Activated naive CD4-positive, alpha-beta T cell treated with Interleukin-2 at 50 U/mL for 16 hours (primary cell): ENCODE data around the gene MRPS26.
A peak's percentile ranks its signal among the peaks of the same experiment; 100 is the strongest.
"Not testable (repeated sequence)": the region's sequence is repeated elsewhere in the genome, so short reads cannot be mapped to it uniquely, and the experiment has no call there.

Experiments
- DNase-seq: peaks from one replicate; pipeline ENCODE4 v3.0.0-alpha.2; 2020

Gene MRPS26

DNA sequence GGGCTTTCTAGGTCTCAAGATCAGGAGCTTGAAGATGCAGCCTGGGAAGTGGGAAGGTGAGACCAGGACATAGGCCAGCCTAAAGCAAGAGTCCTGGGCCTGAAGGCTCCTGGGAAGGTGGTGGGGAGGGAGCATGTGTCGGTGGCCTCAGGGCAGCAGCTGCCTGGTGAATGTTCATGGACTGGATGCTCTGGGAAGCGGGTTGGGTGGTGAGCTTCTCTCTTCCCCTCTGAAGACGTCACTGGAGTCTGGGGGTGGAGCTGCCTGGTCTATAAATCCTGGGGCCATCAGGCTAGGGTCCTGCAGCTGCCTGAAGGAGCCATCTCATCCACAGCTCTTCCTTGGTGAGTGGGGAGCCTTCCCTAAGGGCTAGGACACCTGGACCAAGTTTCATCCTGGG, 2.5 kb upstream of the MRPS26 start, which contains the start of gene GNRH2:
Gene GNRH2 (plus strand): TSS at position 301 of the 400 bp plus-strand sequence. CDS start 793 bp downstream, outside the sequence.
- no peak for DNase-seq

DNA sequence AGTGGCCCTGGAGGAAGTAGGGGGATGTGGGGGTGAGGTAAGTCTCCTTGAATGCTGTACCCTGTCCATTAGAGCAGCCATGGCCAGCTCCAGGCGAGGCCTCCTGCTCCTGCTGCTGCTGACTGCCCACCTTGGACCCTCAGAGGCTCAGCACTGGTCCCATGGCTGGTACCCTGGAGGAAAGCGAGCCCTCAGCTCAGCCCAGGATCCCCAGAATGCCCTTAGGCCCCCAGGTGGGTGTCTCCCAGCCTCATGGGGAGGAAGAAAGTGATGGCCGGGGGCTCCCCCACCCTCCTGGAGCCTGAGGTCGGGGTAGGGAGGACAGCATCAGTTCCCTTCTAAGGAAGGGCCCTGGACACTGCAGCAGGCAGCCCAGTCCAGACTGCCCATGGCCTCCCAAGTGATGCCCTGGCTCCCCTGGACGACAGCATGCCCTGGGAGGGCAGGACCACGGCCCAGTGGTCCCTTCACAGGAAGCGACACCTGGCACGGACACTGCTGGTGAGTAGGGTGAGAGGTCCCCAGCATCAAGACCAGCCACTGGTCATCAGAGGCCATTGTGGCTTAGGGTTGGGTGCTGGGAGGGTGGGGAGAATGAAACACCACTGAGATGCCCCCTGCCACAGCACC, 1.4 kb upstream of the MRPS26 start:
- DNase-seq: no peak

- DNase-seq: peak; percentile 60
Measured at GRCh38 chr20:3045042-3045815, 623 bp upstream of the MRPS26 start.

DNA sequence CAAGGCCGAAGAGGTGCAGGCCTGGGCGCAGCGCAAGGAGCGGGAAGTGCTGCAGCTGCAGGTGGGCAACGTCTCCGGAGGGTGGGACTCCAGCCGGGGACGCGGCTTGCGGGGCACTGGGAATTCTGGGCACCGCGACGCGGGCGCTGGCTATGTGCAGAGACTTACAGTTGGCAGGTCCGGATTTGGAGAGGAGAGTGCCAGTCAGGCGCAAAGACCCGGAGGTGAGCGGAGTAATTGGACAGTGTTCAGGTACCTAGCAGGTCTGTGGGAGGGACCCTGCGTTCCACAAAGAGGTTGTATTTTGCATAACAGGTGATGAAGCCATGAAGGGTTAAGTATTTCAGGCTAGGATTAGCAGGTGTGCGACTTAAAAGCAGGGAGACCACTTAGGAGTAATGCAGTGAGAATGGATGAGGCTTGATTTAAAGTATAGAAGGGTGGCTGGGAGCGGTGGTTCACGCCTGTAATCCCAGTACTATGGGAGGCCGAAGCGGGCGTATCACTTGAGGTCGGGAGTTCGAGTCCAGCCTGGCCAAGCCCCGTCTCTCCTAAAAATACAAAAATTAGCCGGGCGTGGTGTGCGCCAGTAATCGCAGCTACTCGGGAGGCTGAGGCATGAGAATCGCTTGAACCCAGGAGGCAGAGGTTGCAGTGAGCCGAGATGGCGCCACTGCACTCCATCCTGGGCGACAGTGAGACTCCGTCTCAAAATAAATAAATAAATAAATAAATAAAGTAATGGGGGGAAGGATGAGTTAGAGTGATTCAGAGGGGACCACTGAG, 1.0 kb downstream of the MRPS26 start:
- no peak for DNase-seq

GRCh38 chr20:3047486-3048419, 1.9 kb downstream of the MRPS26 start:
- DNase-seq: no peak

DNA sequence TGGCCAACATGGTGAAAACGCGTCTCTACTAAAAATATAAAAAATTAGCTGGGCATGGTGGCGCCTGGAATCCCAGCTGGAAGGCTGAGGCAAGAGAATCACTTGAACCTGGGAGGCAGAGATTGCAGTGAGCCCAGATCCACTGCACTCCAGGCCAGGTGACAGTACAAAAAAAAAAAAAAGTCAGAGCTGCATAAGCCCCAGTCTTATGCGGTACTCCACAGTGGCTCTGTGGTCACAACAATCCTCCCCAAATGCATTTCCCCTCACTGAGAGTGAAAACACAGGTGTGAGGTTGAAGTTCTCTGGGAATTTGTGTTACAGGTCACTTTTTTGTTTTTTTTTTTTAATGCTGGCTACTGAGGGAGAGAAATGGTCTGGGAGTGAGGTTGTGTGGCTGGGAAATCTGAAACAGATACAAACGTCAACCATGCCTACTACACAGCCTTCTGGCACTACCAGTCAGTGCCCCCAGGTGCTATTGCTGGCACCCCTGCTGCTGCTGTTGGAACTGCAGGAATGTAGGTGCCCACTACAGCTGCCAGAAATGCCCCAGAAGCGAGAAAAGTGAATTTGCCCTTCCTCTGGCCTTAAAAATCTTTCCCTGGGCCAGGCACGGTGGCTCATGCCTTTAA, 5.7 kb downstream of the MRPS26 start:
- no peak for DNase-seq

GRCh38 chr20:3059489-3059888, 13.6 kb downstream of the MRPS26 start:
- DNase-seq: no peak

DNA sequence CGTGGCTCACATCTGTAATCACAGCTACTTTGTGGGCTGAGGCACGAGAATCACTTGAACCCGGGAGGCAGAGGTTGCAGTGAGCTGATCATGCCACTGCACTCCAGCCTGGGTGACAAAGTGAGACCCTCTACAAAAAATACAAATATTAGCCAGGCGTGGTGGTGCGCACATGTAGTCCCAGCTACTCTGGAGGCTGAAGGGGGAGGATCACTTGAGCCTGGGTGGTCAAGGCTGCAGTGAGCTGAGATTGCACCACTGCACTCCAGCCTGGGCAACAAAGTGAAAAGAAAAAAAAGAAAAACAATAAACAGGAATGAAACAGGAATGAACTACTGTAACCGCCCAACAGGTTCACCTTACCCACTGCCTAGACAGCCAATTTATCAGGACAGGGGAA, 18.3 kb downstream of the MRPS26 start:
- DNase-seq: not testable (repeated sequence)

DNA sequence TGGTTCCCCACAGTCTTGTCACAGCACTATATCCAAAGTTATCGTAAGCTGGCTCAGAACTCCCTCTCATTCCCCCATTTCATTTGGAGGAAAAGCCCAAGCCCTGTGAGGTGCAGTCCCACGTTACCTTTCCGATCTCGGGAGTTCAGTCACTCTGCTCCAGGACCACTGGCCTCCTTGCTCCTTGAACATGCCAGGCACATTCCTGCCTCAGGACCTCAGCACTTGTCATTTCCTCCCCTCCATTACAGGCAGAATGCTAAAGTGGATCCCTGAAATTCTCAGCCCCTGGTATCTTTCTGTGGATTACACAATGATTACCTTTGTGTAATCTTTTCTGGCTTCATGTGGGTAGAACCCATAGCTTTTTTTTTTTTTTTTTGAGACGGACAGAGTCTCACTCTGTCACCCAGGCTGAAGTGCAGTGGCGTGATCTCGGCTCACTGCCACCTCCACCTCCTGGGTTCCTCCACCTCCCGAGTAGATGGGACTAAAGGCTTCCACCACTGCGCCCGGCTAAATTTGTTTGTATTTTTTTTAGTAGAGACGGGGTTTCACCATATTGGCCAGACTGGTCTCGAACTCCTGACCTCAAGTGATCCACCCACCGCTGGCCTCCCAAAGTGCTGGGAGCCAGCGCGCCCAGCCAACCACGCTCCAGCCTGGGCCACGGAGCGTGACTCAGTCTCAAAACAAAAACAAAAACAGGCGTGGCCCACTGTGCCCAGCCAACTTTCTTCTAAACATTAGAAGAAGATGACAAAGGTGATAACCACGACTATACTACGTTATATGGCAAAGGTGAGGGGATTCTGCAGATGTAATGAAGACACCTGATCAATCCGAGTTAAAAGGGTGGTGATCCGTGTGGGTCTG, 21.5 kb downstream of the MRPS26 start:
- DNase-seq: no peak

DNA sequence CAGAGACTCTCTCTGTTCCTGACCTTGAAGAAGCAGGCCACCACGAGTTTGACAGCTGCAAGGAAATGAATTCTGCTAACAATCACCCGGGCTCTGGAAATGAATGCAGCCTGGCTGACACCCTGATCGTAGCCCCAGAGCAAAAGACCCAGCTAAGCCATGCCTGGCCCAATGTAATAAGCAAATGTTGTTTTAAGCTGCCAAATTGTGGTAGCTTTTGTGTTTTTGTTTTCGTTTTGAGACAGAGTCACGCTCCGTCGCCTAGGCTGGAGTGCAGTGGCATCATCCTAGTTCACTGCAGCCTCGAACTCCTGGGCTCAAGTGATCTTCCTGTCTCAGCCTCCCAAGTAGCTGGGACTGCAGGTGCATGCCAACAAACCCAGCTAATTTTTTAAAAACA, 22.2 kb downstream of the MRPS26 start:
- DNase-seq: no peak

GRCh38 chr20:3068986-3069900, 23.4 kb downstream of the MRPS26 start:
- no peak for DNase-seq

GRCh38 chr20:3070725-3071124, 24.9 kb downstream of the MRPS26 start:
- DNase-seq: no peak

GRCh38 chr20:3071266-3071609, 25.4 kb downstream of the MRPS26 start:
- no peak for DNase-seq

- DNase-seq: peak; percentile 74
Measured at GRCh38 chr20:3071610-3072529, 26.0 kb downstream of the MRPS26 start, which contains the start of gene OXT. OXT (plus strand) TSS chr20:3071620; CDS start chr20:3071656, 36 bp downstream.

- no peak for DNase-seq
Measured at GRCh38 chr20:3072530-3073250, 26.8 kb downstream of the MRPS26 start.

DNA sequence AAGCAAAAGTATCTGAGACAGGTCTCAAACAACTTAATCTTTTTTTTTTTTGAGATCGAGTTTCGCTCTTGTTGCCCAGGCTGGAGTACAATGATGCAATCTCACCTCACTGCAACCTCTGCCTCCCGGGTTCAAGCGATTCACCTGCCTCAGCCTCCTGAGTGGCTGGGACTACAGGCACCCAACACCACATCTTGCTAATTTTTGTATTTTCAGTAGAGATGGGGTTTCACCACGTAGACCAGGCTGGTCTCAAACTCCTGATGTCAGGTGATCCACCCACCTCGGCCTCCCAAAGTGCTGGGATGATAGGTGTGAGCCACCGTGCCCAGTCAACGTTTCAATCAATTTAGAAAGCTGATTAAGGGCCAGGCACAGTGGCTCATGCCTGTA, 27.4 kb downstream of the MRPS26 start:
- not testable (repeated sequence) for DNase-seq

- DNase-seq: no peak
Measured at GRCh38 chr20:3074812-3075211, 29.0 kb downstream of the MRPS26 start.

DNA sequence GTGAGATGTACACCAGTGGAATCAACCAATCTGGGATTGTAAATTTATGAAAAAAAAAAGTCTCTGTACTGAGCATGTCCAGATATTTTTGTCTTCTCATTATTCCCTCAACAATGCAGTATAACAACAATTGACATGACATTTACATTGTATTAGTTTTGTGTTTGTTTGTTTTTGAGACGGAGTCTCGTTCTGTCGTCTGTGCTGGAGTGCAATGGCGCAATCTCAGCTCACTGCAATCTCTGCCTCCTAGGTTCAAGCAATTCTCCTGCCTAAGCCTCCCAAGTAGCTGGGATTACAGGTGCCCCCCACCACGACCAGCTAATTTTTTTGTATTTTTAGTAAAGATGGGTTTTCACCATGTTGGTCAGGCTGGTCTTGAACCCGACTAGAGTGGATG, 29.5 kb downstream of the MRPS26 start:
- DNase-seq: not testable (repeated sequence)
